H1 (cell line): ENCODE results near the gene PTPN1. TPM values are rescaled to one million over a fixed set of nuclear protein-coding genes. Genes with fewer than 3 reads are reported as not detected.

Experiments used
- CTCF ChIA-PET: fragments of 300-600 bp; sonication (Branson Sonifier 250); formaldehyde crosslinking; loops from one replicate; lab custom pipeline; 2021; ENCODE audit not compliant: partially characterized antibody; lab: Charles Lee
- POLR2A ChIA-PET: fragments of 300-600 bp; sonication (Branson Sonifier 250); formaldehyde crosslinking; loops from one replicate; lab custom pipeline; 2021; ENCODE audit warnings: inconsistent platforms; ENCODE audit not compliant: partially characterized antibody; lab: Charles Lee
- DNase-seq, 2 experiments: peaks; one replicate each; pipeline versions ENCODE4 v3.0.0 to v3.0.0-alpha.2; 2010 to 2022; ENCODE audit warnings: low spot score in 2 of 2, low read depth in 1 of 2, mixed read lengths in 1 of 2
- FAIRE-seq: peaks from 2 replicates; lab custom pipeline; 2011; peaks lifted over from hg19 to GRCh38; lab: Jason Lieb, UNC
- H2AFZ ChIP-seq: 2 replicates; pipeline ENCODE4 v1.8.1; 2012; ENCODE audit warnings: low read length, inconsistent platforms
- H2AK5ac ChIP-seq: 2 replicates; pipeline ENCODE4 v1.6.1; 2013; ENCODE audit warnings: low read depth, low read length
- H2BK120ac ChIP-seq: replicated peaks from 2 replicates; pipeline ENCODE3; 2013; ENCODE audit warnings: low read depth, low read length, inconsistent platforms
- H2BK12ac ChIP-seq: 2 replicates; pipeline ENCODE4 v1.6.1; 2013; ENCODE audit warnings: low read depth, low read length
- H2BK15ac ChIP-seq: 2 replicates; pipeline ENCODE4 v1.6.1; 2013; ENCODE audit warnings: low read length
- H2BK20ac ChIP-seq: 2 replicates; pipeline ENCODE4 v1.6.1; 2013; ENCODE audit warnings: low read length
- H2BK5ac ChIP-seq: 2 replicates; pipeline ENCODE4 v1.6.1; 2013; ENCODE audit warnings: low read depth, low read length
- H3K14ac ChIP-seq: 2 replicates; pipeline ENCODE4 v1.6.1; 2013; ENCODE audit warnings: inconsistent platforms; ENCODE audit not compliant: insufficient read length
- H3K18ac ChIP-seq: 2 replicates; pipeline ENCODE4 v1.6.1; 2013; ENCODE audit warnings: low read length; ENCODE audit errors: extremely low read depth
- H3K23ac ChIP-seq: 2 replicates; pipeline ENCODE4 v1.6.1; 2013; ENCODE audit warnings: inconsistent platforms; ENCODE audit not compliant: insufficient read length
- H3K23me2 ChIP-seq: 2 replicates; pipeline ENCODE4 v1.6.1; 2013; ENCODE audit warnings: low read depth, low read length
- H3K27ac ChIP-seq: 2 replicates; pipeline ENCODE4 v1.6.1; 2011; ENCODE audit warnings: low read depth, low read length, inconsistent platforms
- H3K27me3 ChIP-seq, 4 experiments: replicated peaks in 1 of 4; 1 replicate in 1 of 4; 2 replicates in 3 of 4; pipeline versions ENCODE4 v1.6.1 to v1.8.1; 2011 to 2013; ENCODE audit warnings: low read length in 3 of 4, mild to moderate bottlenecking in 3 of 4, inconsistent platforms in 2 of 4, mixed read lengths in 2 of 4, moderate library complexity in 1 of 4; ENCODE audit not compliant: control insufficient read depth in 3 of 4, insufficient read depth in 3 of 4; ENCODE audit errors: extremely low read depth in 1 of 4
- H3K36me3 ChIP-seq, 4 experiments: 2 replicates each; pipeline versions ENCODE4 v1.6.1 to v1.8.1; 2011 to 2013; ENCODE audit warnings: mild to moderate bottlenecking in 4 of 4, low read length in 3 of 4, moderate library complexity in 2 of 4, control low read depth in 1 of 4, inconsistent platforms in 1 of 4; ENCODE audit not compliant: insufficient read depth in 4 of 4, control insufficient read depth in 2 of 4
- H3K4ac ChIP-seq: replicated peaks from 2 replicates; pipeline ENCODE3; 2013; ENCODE audit warnings: low read length, low read depth, mixed read lengths, inconsistent platforms; ENCODE audit not compliant: insufficient read length
- H3K4me1 ChIP-seq, 4 experiments: replicated peaks in 1 of 4; 1 replicate in 1 of 4; 2 replicates in 3 of 4; pipeline versions ENCODE4 v1.6.1 to v1.8.1; 2011 to 2013; ENCODE audit warnings: low read length in 3 of 4, inconsistent platforms in 2 of 4, mixed read lengths in 1 of 4; ENCODE audit not compliant: insufficient read depth in 4 of 4, control insufficient read depth in 3 of 4
- H3K4me2 ChIP-seq, 2 experiments: 2 replicates each; pipeline versions ENCODE4 v1.6.1 to v1.8.1; 2011 to 2013; ENCODE audit warnings: low read depth in 2 of 2, low read length in 2 of 2, control low read depth in 1 of 2, inconsistent platforms in 1 of 2, mild to moderate bottlenecking in 1 of 2; ENCODE audit not compliant: insufficient read depth in 1 of 2
- H3K4me3 ChIP-seq, 4 experiments: fragments of 200-600, 300-600 bp in 1 of 4; sonication (generic), shearing (Covaris generic), sonication (Bioruptor Twin) in 1 of 4; 2 replicates each; pipeline versions ENCODE4 v1.5.1 to v1.8.1; 2011 to 2016; ENCODE audit warnings: low read length in 4 of 4, low read depth in 3 of 4, control low read depth in 2 of 4, inconsistent platforms in 2 of 4, mild to moderate bottlenecking in 2 of 4, mixed read lengths in 1 of 4, moderate library complexity in 1 of 4; ENCODE audit not compliant: insufficient read depth in 2 of 4; ENCODE audit errors: extremely low read depth in 1 of 4
- H3K56ac ChIP-seq: replicated peaks from 2 replicates; pipeline ENCODE3; 2013; ENCODE audit warnings: low read depth, mild to moderate bottlenecking, mixed read lengths, low read length, inconsistent platforms; ENCODE audit not compliant: insufficient read length
- H3K79me1 ChIP-seq: 2 replicates; pipeline ENCODE4 v1.6.1; 2013; ENCODE audit warnings: low read depth, low read length, control low read depth
- H3K79me2 ChIP-seq, 2 experiments: 2 replicates each; pipeline versions ENCODE4 v1.6.1 to v1.8.1; 2012 to 2013; ENCODE audit warnings: low read length in 2 of 2, mild to moderate bottlenecking in 2 of 2, inconsistent platforms in 1 of 2; ENCODE audit not compliant: insufficient read depth in 2 of 2, control insufficient read depth in 1 of 2
- H3K9ac ChIP-seq, 4 experiments: replicated peaks in 1 of 4; 1 replicate in 1 of 4; 2 replicates in 3 of 4; pipeline versions ENCODE4 v1.6.1 to v1.8.1; 2011 to 2013; ENCODE audit warnings: low read depth in 3 of 4, low read length in 3 of 4, control low read depth in 2 of 4, mild to moderate bottlenecking in 2 of 4, moderate library complexity in 2 of 4, inconsistent platforms in 1 of 4; ENCODE audit errors: extremely low read depth in 1 of 4
- H3K9me3 ChIP-seq, 2 experiments: 2 replicates each; pipeline versions ENCODE4 v1.6.1 to v1.8.1; 2012 to 2013; ENCODE audit warnings: mild to moderate bottlenecking in 2 of 2, moderate library complexity in 2 of 2, control low read depth in 1 of 2, inconsistent platforms in 1 of 2, low read depth in 1 of 2, low read length in 1 of 2, mixed read lengths in 1 of 2; ENCODE audit not compliant: insufficient read depth in 2 of 2
- H4K20me1 ChIP-seq, 2 experiments: replicated peaks in 1 of 2; 2 replicates each; pipeline versions ENCODE3 to v1.8.1; 2011 to 2013; ENCODE audit warnings: inconsistent platforms in 2 of 2, low read length in 2 of 2, mild to moderate bottlenecking in 1 of 2; ENCODE audit not compliant: insufficient read depth in 2 of 2, control insufficient read depth in 1 of 2
- H4K5ac ChIP-seq: 2 replicates; pipeline ENCODE4 v1.6.1; 2013; ENCODE audit warnings: low read length, low read depth, mixed read lengths, inconsistent platforms; ENCODE audit not compliant: insufficient read length
- H4K8ac ChIP-seq: 2 replicates; pipeline ENCODE4 v1.8.0; 2013; ENCODE audit warnings: mild to moderate bottlenecking, moderate library complexity, low read length, inconsistent platforms; ENCODE audit not compliant: insufficient read depth; ENCODE audit errors: extremely low read depth
- H4K91ac ChIP-seq: replicated peaks from 2 replicates; pipeline ENCODE3; 2013; ENCODE audit warnings: low read length, mixed read lengths, inconsistent platforms; ENCODE audit not compliant: insufficient read length
- GTF2F1 ChIP-seq: IDR thresholded peaks from 2 replicates; pipeline ENCODE4 v1.6.1; 2012; ENCODE audit warnings: low read depth, low read length, improper control_type of control experiment, borderline replicate concordance
- RFX5 ChIP-seq: IDR thresholded peaks from 2 replicates; pipeline ENCODE4 v1.6.1; 2011; ENCODE audit warnings: low read depth, low read length, improper control_type of control experiment, borderline replicate concordance
- RNF2 ChIP-seq: fragments of 200-900, 300-1000 bp; sonication (generic); IDR thresholded peaks from 2 replicates; pipeline ENCODE4 v1.7.1; 2016; ENCODE audit warnings: borderline replicate concordance, low read depth, mild to moderate bottlenecking, antibody characterized with exemption, low read length; ENCODE audit not compliant: poor library complexity, severe bottlenecking; ENCODE audit errors: missing control alignments
- SAP30 ChIP-seq: fragments of 300-600 bp; sonication (generic); IDR thresholded peaks from 2 replicates; pipeline ENCODE4 v1.7.1; 2012; ENCODE audit warnings: low read length, moderate library complexity, mild to moderate bottlenecking, inconsistent platforms; ENCODE audit not compliant: insufficient read depth, insufficient replicate concordance
- SIX5 ChIP-seq: IDR thresholded peaks from 2 replicates; pipeline ENCODE4 v1.6.1; 2011; ENCODE audit warnings: mild to moderate bottlenecking, low read depth, low read length
- TAF7 ChIP-seq: optimal IDR thresholded peaks from 2 replicates; pipeline ENCODE3; 2011; ENCODE audit warnings: low read depth, mild to moderate bottlenecking, inconsistent platforms, low read length, moderate library complexity, borderline replicate concordance
- TCF12 ChIP-seq: IDR thresholded peaks from 2 replicates; pipeline ENCODE4 v1.6.1; 2011; ENCODE audit warnings: low read depth, mild to moderate bottlenecking, low read length
- TEAD4 ChIP-seq: IDR thresholded peaks from 2 replicates; pipeline ENCODE4 v1.6.1; 2012; ENCODE audit warnings: low read depth, low read length, inconsistent platforms, mixed read lengths
- YY1 ChIP-seq: IDR thresholded peaks from 2 replicates; pipeline ENCODE4 v1.6.1; 2011; ENCODE audit warnings: low read depth, mild to moderate bottlenecking, low read length
- WGBS, 2 experiments: shearing (Covaris generic) in 1 of 2; methylation state at CpG; one replicate each; pipeline versions ENCODE4 v1.1.6 to v1.1.7; 2013 to 2015; ENCODE audit warnings: low lambda C conversion rate in 2 of 2, mixed read lengths in 2 of 2, inconsistent platforms in 1 of 2, low coverage in 1 of 2, missing lambda C conversion rate in 1 of 2; ENCODE audit not compliant: insufficient replicate concordance in 2 of 2, insufficient coverage in 1 of 2, insufficient read length in 1 of 2; ENCODE audit errors: extremely low coverage in 1 of 2, missing lambda C conversion rate in 1 of 2; 5-methylcytosine and 5-hydroxymethylcytosine counted together
- polyA plus RNA-seq, 7 experiments: library from polyadenylated mRNA; depleted of rRNA in 3 of 7; stranded (reverse) in 5 of 7; unstranded in 2 of 7; fragments of >200 nt in 5 of 7; fragments of 200-250 nt in 2 of 7; gene quantifications; 1 replicate in 5 of 7; 2 replicates in 1 of 7; 4 replicates in 1 of 7; pipeline versions ENCODE4 v1.2.1 to v1.2.3, GENCODE V29; 2011 to 2013; ENCODE audit warnings: missing spikeins in 2 of 7, mixed read lengths in 2 of 7
- total RNA-seq: library from RNA; stranded (reverse); fragmentation: NEBNext Ultra II Directional; extraction: Animal tissue kit (Norgen Biotek cat#: 25700); gene quantifications from 2 replicates; pipeline ENCODE4 v1.2.1, GENCODE V29; 2021
- TF ChIP-seq, protein P1 (sequence below): IDR thresholded peaks from 2 replicates; pipeline ENCODE4 v1.6.1; 2012; ENCODE audit warnings: inconsistent platforms

The PTPN1 gene
- total and polyA plus RNA-seq, 2 of the 8 experiments (the other 6 are each of a cell fraction or from before 2014, with no cell fraction given) = 18.6 to 32.1 TPM

DNA sequence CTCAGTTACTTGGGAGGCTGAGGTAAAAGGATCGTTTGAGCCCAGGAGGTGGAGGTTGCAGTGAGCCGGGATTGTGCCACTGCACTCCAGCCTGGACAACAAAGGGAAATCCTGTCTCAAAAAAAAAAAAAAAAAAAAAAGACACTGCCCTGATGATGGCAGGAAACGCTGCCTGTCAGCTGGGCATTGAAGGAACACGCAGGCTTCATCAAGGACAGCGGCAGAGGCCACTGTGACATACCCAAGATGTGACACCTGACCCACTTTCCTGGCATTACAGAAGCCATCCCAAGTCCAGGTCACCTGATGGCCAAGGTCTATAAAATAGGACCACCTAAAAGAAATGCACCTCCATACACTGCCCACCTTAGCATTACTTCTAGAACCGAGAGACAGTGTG is 105.2 kb downstream of the PTPN1 start:
- H3K56ac ChIP-seq = no peak overlapping the region
- WGBS, 2 experiments = 94% methylated on average over 5 of the region's 6 CpGs; no CpG with 5 or more reads in 1 of the 2 experiments

More for the DNA sequence above, 105.2 kb downstream of the PTPN1 start:
- no peak overlapping the region for H2BK15ac ChIP-seq
- FAIRE-seq = no peak
- no peak overlapping the region for H3K18ac ChIP-seq
- H4K91ac ChIP-seq = no peak overlapping the region
- no peak overlapping the region for H3K4me3 ChIP-seq
- H3K9me3 ChIP-seq = no peaks in the 10 kb centered on the region
- no peaks in the 10 kb centered on the region for H3K79me1 ChIP-seq
- H2BK12ac ChIP-seq = no peak overlapping the region
- H3K9ac ChIP-seq = no peak overlapping the region
- no peak overlapping the region for H2BK120ac ChIP-seq
- H3K36me3 ChIP-seq = no peaks in the 10 kb centered on the region
- H3K79me2 ChIP-seq = no peaks in the 10 kb centered on the region
- H2BK20ac ChIP-seq = no peak overlapping the region
- H2AK5ac ChIP-seq = no peak overlapping the region
- no peak overlapping the region for H3K23ac ChIP-seq
- no peak overlapping the region for H2AFZ ChIP-seq
- TF ChIP-seq RFX5 (no peak), TEAD4 (no peak), YY1 (no peak), RNF2 (no peak), SAP30 (no peak), GTF2F1 (no peak), SIX5 (no peak), TAF7 (no peak), TCF12 (no peak)
- TF ChIP-seq, protein P1, sequence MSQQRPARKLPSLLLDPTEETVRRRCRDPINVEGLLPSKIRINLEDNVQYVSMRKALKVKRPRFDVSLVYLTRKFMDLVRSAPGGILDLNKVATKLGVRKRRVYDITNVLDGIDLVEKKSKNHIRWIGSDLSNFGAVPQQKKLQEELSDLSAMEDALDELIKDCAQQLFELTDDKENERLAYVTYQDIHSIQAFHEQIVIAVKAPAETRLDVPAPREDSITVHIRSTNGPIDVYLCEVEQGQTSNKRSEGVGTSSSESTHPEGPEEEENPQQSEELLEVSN = no peak
- H3K23me2 ChIP-seq = no peaks in the 10 kb centered on the region
- peaks cover 0 to 1% of the 10 kb centered on the region in 2 experiments for H4K20me1 ChIP-seq
- no peak overlapping the region for H3K4me2 ChIP-seq
- POLR2A ChIA-PET = no interaction called here
- H3K4ac ChIP-seq = no peak overlapping the region
- CTCF ChIA-PET = interaction anchor here (0.6 kb wide), 1 partner anchor 861 kb away, joined by 3 read pairs; no protein-coding TSS in a partner anchor
- peaks cover 0 to 8% (median 2%) of the 10 kb centered on the region in 4 experiments; a peak in 3 of 7 replicates for H3K4me1 ChIP-seq
- DNase-seq = no peak
- no peak overlapping the region for H3K14ac ChIP-seq
- H3K27ac ChIP-seq = no peak overlapping the region
- H2BK5ac ChIP-seq = no peak overlapping the region
- no peak overlapping the region for H4K8ac ChIP-seq
- no peaks in the 10 kb centered on the region for H3K27me3 ChIP-seq
- H4K5ac ChIP-seq = no peak overlapping the region
